ENCODE results near the gene SENP5. TPM values are rescaled to one million over a fixed set of nuclear protein-coding genes. Genes with fewer than 3 reads are reported as not detected.
A peak's percentile ranks its signal among the peaks of the same experiment; 100 is the strongest.

Gene SENP5
- total RNA-seq, 3 donors from 2014 or later, result 24.3 to 48.1 (median 31.0) TPM

DNA sequence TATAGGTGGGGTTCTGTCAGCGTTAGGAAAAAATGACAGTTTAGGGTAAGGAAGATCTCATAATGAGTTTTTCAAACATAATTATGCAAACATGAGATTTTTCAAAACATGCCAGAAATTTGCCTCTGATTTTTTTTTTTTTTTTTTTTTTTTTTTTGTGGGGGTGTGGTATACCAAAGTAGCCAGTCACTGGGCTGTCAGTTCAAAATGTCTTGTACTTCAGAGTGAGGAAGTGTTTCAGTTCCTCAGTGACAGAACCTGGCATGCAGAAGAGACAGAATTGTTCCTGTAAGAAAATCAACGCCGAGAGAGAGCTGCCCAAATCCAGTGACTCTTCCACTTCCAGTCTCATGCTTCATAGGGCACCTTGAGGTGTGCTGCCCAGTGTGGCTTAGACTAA, 64.9 kb downstream of the SENP5 start:
- Histone ChIP-seq H3K9me3 (no peaks in the 10 kb centered on the region), H3K4me3 (no peak overlapping the region), H3K4me1 (ENCODE audit: low read depth) (no peaks in the 10 kb centered on the region), H3K36me3 (ENCODE audit: low read depth) (no peaks in the 10 kb centered on the region)
- intact Hi-C loops (cut with DNase I, micrococcal nuclease), result no loop called here
- ATAC-seq (no peak), DNase-seq (no peak)
- TF ChIP-seq, protein P1, sequence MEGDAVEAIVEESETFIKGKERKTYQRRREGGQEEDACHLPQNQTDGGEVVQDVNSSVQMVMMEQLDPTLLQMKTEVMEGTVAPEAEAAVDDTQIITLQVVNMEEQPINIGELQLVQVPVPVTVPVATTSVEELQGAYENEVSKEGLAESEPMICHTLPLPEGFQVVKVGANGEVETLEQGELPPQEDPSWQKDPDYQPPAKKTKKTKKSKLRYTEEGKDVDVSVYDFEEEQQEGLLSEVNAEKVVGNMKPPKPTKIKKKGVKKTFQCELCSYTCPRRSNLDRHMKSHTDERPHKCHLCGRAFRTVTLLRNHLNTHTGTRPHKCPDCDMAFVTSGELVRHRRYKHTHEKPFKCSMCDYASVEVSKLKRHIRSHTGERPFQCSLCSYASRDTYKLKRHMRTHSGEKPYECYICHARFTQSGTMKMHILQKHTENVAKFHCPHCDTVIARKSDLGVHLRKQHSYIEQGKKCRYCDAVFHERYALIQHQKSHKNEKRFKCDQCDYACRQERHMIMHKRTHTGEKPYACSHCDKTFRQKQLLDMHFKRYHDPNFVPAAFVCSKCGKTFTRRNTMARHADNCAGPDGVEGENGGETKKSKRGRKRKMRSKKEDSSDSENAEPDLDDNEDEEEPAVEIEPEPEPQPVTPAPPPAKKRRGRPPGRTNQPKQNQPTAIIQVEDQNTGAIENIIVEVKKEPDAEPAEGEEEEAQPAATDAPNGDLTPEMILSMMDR (IDR thresholded peaks at IDR 0.05), result no peak

- no peak for DNase-seq
- ATAC-seq, result no peak
- H3K4me3 ChIP-seq, result no peak overlapping the region
- intact Hi-C loops (cut with DNase I, micrococcal nuclease), result no loop called here
- H3K4me1 ChIP-seq (ENCODE audit: low read depth), result peaks cover 8% of the 10 kb centered on the region
- H3K36me3 ChIP-seq (ENCODE audit: low read depth), result peaks cover 5% of the 10 kb centered on the region
- TF ChIP-seq, protein P1 (IDR thresholded peaks at IDR 0.05), result no peak
- no peaks in the 10 kb centered on the region for H3K9me3 ChIP-seq
Observed at GRCh38 chr3:196936288-196936687, 68.6 kb downstream of the SENP5 start.

DNA sequence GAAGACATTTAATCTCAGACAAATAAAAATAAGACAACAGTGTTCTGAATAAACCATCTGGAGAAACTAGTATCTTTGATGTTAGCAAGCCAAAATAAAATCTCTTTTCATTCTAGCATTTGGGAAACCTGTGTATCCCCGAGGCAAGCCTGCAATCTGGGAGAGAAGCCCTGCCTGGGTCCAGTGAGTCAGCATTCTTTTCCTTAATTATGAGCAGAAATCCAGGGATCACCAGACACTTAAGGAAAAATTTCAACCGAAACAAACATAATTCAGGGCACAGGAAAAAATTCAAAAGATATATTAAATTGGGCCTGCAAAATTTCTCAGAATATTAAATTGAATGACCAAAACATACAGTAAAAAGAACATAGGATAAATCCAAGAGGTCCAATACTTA, 70.4 kb downstream of the SENP5 start:
- peaks cover 5% of the 10 kb centered on the region for H3K36me3 ChIP-seq (ENCODE audit: low read depth)
- intact Hi-C loops (cut with DNase I, micrococcal nuclease), result no loop called here
- H3K4me1 ChIP-seq (ENCODE audit: low read depth), result peaks cover 10% of the 10 kb centered on the region
- no peak for DNase-seq
- TF ChIP-seq, protein P1 (IDR thresholded peaks at IDR 0.05), result no peak
- ATAC-seq, result no peak
- H3K4me3 ChIP-seq, result no peak overlapping the region
- no peaks in the 10 kb centered on the region for H3K9me3 ChIP-seq

DNA sequence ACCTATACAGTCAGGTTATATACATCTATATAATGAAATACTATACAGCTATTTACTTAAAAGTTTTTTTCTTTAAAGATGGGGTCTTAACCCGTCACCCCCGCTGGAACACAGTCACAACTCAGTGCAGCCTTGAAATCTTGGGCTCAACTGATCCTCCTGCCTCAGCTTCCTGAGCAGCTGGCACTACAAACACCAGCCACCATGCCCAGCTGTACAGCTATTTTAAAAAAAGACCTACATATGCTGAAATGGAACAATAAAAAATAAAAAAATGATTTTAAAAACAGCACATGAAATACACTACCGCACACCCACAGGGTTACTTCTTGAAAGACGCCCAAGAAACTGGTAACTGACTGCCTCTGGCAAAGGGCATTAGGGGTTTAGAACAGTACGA, 70.9 kb downstream of the SENP5 start:
- H3K36me3 ChIP-seq (ENCODE audit: low read depth), result peaks cover 5% of the 10 kb centered on the region
- TF ChIP-seq, protein P1 (IDR thresholded peaks at IDR 0.05), result no peak
- peaks cover 14% of the 10 kb centered on the region for H3K4me1 ChIP-seq (ENCODE audit: low read depth)
- no peak for DNase-seq
- ATAC-seq, result no peak
- H3K9me3 ChIP-seq, result no peaks in the 10 kb centered on the region
- H3K4me3 ChIP-seq, result no peak overlapping the region
- intact Hi-C loops (cut with DNase I, micrococcal nuclease), result no loop called here

DNA sequence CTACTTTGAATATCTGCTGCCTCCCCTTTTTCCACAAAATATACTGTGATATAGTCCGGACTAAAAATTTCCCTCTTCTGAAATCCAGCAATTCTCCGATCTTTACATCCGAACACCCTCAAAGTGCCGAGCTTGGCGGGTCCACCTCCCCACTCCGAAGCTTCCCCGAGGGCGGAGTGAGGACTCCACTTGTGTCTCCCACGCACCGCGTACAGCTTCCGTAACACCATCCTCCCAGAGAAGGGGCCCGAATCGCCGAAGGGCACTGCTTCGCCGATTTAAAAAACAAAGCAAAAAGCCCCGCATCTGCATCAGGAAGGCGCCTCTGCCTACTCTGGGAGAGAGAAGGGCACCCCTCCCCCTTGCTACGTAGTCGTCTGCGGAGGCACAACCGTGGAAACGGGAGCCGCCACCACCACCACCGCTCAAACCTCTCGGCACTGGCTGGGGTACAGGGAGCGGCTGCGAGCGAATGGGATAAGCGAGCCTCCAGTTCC, 74.1 kb downstream of the SENP5 start:
- ATAC-seq (peak; percentile 69), DNase-seq (peak in 1 of 3 donors; percentile 71)
- H3K9me3 ChIP-seq, result no peaks in the 10 kb centered on the region
- H3K4me3 ChIP-seq, result peak overlapping the region; percentile 99
- peaks cover 17% of the 10 kb centered on the region for H3K4me1 ChIP-seq (ENCODE audit: low read depth)
- intact Hi-C loops (cut with DNase I, micrococcal nuclease), result no loop called here
- TF ChIP-seq, protein P1 (IDR thresholded peaks at IDR 0.05), result no peak
- peaks cover 5% of the 10 kb centered on the region for H3K36me3 ChIP-seq (ENCODE audit: low read depth)
